Measurements from ENCODE around the gene PTGFRN.

DNA sequence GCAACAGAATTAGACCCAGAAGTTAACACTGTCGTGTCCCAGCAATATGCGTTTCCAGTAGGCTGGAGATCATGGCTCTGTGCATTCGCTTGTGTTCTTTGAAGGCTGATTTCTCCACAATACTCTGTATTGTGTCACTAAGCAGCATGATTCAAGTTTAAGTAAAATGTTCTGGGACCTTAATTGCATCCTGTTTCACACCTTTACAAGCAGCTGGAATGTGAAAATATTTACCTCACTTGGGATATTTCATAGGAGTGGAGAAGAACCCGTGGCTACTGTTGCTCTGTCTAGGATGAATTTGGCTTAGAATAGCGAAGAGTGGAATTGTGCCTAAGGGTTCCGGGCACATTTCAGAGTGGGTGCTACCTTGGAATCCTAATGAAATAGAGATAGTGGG is 6.3 kb downstream of the PTGFRN start:
- no peak for TF ChIP-seq EZH2 (IDR thresholded peaks at IDR 0.05)
- no peak for TF ChIP-seq POLR2AphosphoS5 (IDR thresholded peaks at IDR 0.05; ENCODE audit: borderline replicate concordance, low read depth, low read length)
- TF ChIP-seq FOXP2 (optimal IDR thresholded peaks at IDR 0.05; ENCODE audit: control extremely low read depth, extremely low read length, insufficient read depth) = no peak

All from SK-N-MC (cell line).